ENCODE measurements around the gene THSD4.
"Not testable (repeated sequence)": the region's sequence is repeated elsewhere in the genome, so short reads cannot be mapped to it uniquely, and the experiment has no call there.

Gene THSD4

DNA sequence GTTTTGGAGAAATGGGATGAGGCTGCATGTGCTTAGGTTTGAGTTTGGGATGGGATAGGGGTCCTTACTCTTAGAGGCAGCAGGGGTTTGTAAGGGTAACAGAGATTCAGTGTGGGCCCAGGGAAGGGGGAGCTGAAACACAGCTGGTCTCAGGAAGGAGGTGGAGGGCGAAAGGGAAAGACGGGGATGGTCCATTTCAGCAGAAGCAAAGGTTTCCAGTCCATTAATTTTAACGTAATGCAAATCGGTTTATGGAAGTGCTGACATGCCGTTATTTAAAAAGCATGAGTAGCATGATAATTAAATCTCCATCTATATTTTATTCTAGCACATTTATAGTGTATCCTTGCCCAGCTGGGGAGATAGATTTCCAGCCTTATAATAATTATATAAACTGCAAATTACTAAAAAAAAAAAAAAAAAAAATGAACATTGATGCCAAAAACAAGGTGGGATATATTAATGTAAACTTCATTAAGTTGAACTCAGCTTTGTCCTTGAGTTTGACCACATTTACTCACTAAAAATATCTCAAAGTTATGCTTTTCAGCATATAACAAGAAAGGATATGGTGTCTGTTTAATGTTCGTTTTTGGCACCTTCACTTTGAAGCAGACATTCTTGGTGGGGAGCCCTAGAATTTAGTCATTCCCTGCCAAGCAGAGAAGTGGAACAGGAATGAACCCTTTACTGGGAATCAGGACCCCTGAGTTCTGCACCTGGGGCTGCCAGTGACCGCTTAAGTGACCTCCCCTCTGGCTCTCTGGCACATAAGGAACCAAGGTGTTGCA is 234.7 kb downstream of the THSD4 start:
- no peak for DNase-seq (ENCODE audit: low spot score)

DNA sequence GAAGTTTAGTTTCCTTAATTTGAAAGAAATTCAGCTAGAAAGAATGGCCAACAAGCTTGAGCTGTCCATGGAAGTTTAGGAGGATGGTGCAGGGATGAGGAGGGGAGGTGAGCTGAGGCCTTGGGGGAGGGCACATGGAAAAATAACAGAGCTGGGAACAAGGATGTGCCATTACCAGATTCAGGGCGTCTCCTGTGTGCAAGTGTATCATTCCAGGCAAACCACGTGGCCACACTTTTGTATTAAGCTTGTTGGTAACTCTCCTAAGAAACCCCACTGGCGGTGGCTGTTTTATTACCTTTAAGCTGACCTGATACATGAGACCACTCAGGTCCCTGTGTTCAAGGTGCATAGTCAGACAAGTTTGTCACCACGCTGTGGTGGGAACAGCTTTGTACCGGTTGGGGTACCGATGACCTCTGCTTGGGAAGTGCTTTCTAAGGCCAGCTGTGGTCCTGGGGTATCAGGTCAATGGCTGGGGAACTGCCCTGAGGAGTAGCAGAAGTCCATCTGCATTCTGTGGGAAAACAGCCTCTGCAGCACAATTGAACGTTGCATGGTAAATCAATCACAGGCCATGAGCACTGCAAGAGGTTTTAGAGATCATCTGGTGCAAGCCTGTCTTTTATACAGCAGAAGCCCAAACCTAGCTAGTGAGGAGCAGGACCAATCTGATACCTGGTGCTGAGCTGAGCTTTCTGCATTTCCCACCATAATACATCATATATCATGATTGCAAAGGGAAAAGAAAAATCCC is 235.5 kb downstream of the THSD4 start:
- DNase-seq (ENCODE audit: low spot score) = no peak

DNA sequence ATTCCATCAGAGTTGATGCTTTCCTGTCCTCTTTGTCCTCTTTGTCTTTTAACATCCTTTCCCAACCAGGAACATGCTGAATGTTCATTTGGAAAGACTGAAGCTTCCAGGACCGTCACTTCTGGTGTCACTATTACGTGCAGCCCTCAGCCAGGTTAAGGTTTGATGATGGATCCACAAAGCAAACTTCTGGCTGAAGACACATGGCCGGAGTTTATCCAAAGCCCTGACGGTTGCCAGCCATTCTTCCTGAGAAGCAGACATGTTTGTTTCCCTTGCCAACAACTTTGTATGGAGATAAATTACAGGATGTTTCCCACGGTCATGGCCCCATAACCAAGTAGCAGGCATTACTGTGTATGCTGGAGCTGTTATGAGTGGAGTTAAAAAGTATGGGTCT is 236.9 kb downstream of the THSD4 start:
- DNase-seq (ENCODE audit: low spot score) = no peak

DNA sequence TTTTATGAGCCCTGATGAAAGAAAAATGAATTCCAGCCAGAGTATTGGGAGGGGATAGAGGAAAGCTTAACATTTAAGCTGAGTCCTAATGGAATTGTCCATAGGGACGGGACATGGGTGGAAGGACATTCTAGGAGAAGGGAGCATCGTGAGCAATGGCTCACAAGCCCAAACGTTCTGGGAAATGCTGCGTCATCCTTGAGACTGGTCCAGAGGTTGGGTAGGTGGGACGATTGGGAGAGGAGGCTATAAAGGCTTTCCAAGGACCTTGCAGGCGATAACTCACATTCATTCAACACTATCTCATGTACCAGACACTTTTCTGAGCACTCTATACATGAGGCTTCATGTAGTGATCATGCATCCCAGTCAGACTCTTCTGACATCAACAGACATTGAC is 237.5 kb downstream of the THSD4 start:
- no peak for DNase-seq (ENCODE audit: low spot score)

DNA sequence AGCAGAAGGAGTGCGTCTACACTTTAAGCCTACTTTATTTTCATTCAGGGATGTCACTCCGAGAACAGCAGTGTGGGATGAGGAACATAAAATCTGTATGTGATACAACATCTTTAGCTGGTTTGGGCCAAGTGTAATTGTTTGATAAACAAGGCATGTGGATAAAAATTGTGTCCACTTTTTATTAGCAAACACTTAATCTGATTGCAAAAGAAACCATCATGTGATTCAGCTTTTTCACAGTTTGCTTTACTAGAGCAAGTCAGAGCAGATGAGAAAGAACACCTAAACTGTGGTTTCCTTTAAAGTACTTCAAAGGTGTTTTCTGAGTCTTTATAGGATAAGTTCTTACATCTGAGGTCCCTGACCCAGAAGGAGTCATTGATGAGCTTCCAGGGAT is 237.9 kb downstream of the THSD4 start:
- no peak for DNase-seq (ENCODE audit: low spot score)

DNA sequence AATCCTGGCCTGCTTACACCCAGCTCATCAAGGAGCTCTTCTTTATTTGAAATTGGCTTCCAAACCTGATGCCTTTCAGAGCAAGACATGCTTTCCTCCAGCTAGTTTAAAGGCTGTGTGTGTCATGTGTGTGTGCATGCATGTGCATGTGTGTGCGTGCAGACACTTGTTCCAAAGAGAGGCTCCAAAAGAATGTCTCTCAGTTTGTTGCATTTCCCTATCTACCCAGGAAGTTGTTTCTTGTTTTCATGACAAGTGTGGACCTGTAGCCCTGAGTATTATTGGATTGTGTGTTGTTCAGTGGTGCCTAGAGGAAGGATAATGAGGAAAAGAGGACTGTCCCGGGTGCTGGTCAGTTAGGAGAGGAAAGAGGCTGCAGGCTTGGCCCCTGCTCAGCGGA is 240.0 kb downstream of the THSD4 start:
- no peak for DNase-seq (ENCODE audit: low spot score)

DNA sequence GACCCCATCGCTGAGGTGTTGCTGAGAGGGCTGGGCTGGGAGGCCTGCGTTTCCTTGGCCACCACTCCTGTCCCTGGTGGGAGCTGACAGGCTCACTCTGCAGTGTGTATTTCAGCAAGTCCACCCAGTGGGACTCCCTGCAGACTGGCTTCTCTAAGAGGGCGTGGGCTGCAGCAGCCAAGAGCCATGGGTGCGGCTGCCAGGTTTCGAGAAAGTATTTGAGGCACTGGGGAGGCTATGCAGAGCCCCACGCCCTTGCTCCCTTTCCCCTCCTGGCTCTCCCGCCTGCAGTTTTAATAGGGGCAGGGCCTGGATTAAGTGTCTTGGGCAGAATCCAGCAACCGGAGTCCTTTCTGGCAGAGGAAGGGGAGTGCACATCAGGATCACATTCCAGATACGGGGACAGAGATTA is 242.1 kb downstream of the THSD4 start:
- DNase-seq (ENCODE audit: low spot score) = no peak

DNA sequence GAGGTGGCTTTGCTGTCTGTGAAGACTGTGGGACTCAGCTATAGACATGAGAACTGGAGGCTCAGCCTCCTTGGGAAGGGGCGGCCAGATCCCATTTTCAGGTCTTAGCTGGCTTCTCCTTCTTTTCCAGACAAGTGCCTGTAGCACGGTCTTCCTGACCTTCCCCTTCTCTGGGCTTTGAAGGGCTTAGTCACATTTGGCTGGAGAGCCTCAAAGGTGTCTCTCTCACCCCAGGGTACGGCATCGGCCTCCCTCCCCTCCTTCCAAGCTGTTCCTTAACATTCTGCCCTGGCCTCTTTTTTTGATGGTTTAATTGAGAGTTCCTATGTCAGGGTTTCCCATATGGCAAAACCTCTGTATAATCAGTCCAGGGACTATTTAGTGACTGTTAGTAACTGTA is 242.7 kb downstream of the THSD4 start:
- DNase-seq (ENCODE audit: low spot score) = no peak

DNA sequence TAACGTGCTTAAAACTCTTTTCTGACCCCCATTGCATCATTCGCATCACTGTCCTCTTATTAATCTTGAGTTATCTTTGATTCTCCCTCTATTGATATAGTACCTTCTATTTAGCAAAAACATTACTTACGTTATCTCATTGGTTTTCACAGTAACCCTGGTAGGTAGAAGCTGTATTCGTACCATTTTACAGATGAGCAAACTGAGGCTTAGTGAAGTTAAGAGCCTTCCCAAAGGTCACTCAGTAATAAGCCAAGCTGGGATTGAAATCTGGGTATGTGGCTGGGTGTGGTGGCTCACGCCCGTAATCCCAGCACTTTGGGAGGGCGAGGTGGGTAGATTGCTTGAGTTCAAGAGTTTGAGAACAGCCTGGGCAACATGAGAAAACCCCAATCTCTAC is 244.0 kb downstream of the THSD4 start:
- no peak for DNase-seq (ENCODE audit: low spot score)

DNA sequence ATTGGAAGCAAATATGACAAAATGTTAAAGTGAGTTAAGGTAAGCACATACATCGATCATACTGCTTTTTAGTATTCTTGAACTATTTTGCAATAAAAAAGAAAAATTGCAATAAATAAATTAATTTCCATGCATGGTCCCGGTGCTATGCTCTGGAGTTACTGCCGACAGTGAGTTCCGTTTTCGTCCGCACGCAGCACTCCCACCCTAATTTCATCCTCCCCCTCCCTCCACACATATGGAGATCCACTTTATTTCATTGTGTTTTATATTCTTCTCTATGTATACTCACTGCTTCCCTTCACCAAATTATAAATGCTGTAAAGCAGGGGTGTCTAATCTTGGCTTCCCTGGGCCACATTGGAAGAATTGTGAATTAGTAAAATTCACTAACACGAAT is 247.3 kb downstream of the THSD4 start:
- no peak for DNase-seq (ENCODE audit: low spot score)

DNA sequence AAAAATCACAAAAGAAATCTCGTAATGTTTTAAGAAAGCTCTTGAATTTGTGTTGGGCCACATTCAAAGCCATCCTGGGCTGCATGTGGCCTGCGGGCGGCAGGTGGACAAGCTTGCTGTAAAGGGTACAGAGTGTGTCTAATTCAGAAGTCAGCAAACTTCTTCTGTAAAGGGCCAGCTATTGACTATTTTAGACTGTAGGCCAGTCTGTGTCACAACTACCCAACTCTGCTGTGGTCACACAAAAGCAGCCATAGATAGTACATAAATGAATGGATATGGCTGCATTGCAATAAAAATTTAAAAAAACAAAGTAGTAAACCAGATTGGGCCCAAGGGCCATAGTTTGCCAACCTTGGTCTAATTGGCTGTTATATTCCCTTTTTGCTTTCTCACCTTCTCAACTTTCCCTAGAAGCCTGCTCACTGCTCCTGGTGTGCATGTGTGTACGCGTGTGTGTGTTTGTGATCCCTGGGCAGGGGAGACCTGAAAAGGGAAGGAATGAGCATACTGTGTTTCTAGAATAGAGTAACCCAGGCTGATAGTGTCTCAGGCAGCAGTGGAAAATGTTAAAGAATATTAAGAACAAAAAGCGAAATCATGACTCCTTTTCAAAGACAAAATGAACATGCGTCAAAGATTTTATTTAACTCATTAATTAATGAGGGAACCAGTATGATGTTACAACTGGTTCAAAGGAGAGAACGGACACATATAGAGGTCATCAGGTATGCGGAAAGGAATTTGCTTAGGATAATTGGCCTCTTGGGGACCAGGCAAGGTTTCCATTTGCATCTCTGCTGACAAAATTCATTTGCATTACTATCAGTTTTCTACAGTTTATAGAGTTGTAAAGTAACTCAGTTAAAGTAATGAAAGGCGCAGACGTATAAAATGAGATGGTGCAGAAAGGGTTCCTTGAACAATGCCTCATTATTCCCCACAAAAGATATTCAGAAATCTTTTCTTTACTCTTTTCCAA is 248.0 kb downstream of the THSD4 start:
- DNase-seq (ENCODE audit: low spot score) = no peak

DNA sequence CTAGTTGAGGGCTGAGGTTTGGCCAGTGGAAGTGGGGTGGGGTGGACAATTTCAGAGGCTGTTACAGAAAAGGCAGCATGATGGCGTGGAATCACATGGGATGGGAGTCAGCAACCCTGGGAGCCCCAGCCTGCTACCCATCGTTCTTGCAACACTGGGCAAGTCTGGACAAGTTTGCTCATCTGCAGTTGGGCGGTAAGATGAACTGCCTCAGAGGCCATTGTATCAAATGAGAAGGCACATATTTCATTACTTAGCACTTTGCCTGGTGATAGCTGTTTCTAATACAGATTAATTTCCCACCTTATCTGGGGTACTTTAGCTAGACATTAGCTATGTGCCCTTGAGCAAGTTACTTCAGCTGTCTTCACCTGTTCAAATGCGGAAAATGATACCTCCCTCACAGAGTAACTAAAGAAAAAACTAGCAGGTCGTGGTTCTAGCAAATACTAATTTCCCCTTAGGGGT is 248.9 kb downstream of the THSD4 start:
- no peak for DNase-seq (ENCODE audit: low spot score)

DNA sequence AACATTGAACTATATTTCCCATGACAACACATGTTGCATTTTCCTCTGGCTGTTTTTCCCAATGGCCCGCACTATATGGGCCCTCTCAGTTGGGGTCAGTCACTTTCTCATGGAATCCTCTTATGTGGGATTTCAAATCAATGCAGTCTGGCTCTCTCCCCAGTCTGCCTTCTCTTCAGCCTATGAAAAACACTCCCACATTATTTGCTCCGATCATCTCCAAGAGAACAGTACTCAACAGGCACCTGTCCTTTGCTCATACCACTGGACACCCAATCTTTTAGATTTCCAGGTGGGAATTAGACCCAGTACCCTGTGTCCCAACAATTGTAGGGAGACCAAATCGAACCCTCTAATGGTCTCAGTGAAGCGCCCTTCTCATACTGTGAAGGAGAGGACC is 251.3 kb downstream of the THSD4 start:
- no peak for DNase-seq (ENCODE audit: low spot score)

DNA sequence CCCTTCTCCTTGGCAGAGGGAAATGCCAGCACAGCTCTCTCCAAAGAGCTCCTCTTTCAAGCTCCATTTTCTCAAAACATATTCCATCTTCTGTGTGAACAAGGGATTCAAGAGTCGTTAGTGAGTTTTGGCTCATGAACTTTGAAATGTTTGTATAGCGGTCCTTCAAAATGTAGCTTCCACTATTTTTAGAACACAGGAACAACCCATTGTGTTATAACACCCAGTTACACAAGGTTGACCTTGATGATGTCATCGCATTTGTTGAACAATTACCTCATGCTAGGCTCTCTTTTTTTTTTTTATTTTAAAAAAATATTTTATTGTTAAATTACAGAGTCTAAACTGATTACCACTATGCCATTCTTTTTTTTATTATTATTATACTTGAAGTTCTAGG is 251.7 kb downstream of the THSD4 start:
- DNase-seq (ENCODE audit: low spot score) = no peak

DNA sequence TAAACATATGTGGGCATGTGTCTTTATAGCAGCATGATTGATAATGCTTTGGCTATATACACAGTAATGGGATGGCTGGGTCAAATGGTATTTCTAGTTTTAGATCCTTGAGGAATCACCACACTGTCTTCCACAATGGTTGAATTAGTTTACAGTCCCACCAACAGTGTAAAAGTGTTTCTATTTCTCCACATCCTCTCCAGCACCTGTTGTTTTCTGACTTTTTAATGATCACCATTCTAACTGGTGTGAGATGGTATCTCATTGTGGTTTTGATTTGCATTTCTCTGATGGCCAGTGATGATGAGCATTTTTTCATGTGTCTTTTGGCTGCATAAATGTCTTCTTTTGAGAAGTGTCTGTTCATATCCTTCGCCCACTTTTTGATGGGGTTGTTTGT is 252.5 kb downstream of the THSD4 start:
- DNase-seq (ENCODE audit: low spot score) = not testable (repeated sequence)

DNA sequence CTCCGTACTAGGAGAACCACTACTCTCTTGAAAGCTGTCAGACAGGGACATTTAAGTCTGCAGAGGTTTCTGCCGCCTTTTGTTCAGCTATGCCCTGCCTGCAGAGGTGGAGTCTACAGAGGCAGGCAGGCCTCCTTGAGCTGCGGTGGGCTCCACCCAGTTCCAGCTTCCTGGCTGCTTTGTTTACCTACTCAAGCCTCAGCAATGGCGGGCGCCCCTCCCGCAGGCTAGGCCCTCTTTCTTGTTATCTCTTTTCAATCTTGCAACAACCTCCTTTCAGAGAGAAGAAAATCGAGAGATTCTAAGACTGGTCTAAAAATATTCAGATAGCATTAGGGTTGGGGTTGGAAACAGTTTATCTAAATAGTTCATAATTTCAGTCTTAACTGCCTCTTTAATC is 257.5 kb downstream of the THSD4 start:
- not testable (repeated sequence) for DNase-seq (ENCODE audit: low spot score)

DNA sequence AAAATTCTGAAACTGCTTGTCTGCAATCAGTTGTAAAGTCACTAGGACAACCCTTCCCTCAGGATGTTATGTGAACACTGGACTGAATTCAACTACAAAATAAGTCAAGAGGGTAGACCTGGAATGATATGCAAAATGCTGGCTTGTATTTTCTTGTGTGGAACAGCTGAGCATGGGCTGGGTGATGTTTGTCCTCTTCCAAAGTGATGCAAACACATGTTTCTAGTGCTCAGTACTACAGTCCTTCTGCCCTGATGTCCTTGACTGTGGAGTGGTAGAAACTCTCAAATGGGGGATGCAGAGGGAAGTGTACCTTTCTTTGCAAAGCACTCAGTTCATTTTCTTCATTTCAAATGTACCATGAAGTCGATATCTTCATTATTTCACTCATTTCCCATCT is 258.6 kb downstream of the THSD4 start:
- DNase-seq (ENCODE audit: low spot score) = no peak

DNA sequence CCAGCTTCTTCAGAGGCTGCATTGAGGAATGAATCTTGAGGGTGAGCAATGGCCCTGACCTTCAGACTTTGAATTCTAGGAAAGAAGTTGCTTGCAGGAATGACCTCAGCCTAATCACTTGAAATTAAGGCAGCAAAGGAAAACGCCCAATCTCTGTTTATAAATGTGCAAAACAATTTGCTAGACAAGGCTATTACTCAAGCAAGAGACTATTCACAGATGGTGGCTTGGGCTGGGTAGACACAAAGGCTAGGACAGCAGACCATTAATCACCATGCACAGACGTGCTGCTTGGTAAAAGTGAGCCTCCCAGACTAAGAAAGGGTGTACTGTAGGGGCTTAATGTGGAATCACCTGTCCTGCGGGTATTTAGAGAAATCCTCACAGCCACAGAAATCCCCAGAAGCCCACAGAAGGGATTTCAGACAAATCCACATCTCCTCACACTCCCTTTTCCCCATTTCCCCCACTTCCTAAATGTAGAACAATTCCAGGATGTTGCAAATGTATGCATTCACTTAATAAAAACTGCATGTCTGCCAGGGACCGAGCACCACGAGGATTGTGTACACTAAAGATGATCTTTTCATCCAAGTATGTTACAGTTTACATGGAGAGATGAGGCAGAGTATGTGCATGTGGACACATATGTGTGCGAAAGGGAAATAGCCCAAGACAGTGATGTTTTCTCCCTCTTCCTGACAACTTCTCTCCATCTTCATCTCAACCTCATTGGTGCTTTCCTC is 259.5 kb downstream of the THSD4 start:
- DNase-seq (ENCODE audit: low spot score) = no peak

DNA sequence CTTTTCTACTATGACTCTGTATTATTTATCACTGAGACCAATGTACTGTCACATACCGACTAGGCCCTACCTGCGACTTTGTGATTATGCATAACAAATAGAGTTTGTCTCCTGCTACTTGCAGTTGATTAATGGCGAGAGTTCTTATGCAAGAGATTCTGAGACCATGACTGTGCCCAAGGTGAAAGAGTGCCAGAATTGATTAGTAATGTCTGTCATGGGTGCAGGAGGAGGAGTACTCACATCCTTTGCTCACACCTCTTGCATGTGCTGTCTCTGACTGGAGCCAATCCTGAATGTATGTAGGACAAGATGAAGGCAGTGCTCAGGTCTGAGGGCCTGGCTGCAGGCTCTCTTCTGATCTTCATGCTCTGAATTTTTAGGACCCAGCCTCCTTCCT is 260.7 kb downstream of the THSD4 start:
- DNase-seq (ENCODE audit: low spot score) = no peak

DNA sequence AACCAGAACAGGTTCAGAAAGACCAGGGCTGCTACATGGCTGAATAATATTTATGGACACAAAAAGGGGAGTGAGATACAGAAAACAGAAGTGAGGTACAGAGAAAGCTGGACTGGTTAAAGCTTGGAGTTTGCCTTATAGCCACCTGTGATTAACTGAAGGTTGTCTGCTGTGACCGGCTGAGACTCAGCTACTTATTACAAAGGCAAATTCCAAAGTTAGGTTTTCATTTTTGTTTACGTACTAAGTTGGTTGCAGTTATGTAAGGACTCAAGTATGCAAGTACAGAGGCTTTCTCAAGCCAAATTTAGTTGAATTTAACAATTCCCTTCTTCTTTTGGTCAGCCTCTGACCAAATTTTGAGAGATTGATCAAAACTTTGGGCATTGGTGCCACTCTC is 264.6 kb downstream of the THSD4 start:
- no peak for DNase-seq (ENCODE audit: low spot score)

DNA sequence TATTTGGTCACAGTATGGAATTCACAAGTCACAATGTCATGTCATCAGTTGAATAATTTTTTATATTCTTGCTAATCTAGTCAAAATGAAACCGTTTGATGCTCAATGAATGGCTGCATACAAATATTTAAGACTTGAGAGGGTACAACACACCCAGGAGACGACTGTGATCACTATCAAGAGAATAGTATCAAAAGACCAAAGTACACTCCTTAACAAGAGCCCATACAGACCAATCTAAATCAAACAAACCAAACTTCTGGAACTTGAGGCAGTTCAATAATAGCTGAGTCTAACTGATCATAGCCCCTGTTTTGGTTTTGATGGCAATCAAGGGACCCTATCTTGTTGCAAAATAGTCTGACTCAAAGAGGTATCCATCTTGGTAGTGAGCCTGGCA is 265.1 kb downstream of the THSD4 start:
- DNase-seq (ENCODE audit: low spot score) = no peak

DNA sequence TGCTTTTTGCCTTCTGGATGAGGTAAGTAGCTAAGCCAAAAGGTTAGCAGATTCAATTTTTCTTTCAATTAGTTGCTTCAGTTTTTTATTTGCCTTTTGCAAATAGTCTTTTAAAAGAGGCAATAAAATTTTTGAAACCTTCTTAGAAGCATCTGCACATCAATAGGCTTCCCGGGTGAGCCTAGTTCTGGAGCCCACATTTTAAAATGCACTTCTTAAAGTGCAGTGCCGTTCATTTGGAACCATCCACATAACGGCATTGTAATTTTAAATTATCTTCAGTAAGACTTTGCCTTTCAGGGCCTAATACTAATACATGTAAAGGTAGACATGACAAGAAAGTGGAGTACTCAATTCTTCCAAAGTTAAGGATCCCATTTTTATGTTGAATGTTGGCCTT is 269.2 kb downstream of the THSD4 start:
- DNase-seq (ENCODE audit: low spot score) = no peak
